ENCODE data around the gene GHRH.

Gene GHRH

GRCh38 chr20:37204056-37204455 lies 57.6 kb downstream of the GHRH start:
- peaks cover 35% of the 10 kb centered on the region for H3K36me3 ChIP-seq (ENCODE audit: control insufficient read depth, insufficient read depth, low read length)
- H3K9ac ChIP-seq (ENCODE audit: low read length) = no peak overlapping the region
- H3K27ac ChIP-seq (ENCODE audit: low read depth, low read length) = no peak overlapping the region
- H3K27me3 ChIP-seq (ENCODE audit: control insufficient read depth, insufficient read depth, low read length) = no peaks in the 10 kb centered on the region
- H3K4me1 ChIP-seq (ENCODE audit: control insufficient read depth, insufficient read depth, low read length) = peaks cover 3% of the 10 kb centered on the region
- no peak overlapping the region for H3K4me3 ChIP-seq (ENCODE audit: low read length)

- Histone ChIP-seq H3K4me3 (ENCODE audit: low read length) (no peak overlapping the region), H3K36me3 (ENCODE audit: control insufficient read depth, insufficient read depth, low read length) (peaks cover 39% of the 10 kb centered on the region), H3K27ac (ENCODE audit: low read depth, low read length) (peak overlapping the region; percentile 61)
These were observed 59.2 kb downstream of the GHRH start for GRCh38 chr20:37202267-37202943.

GRCh38 chr20:37201827-37202162 lies 59.8 kb downstream of the GHRH start:
- Histone ChIP-seq H3K36me3 (ENCODE audit: control insufficient read depth, insufficient read depth, low read length) (peaks cover 38% of the 10 kb centered on the region), H3K4me3 (ENCODE audit: low read length) (no peak overlapping the region), H3K4me1 (ENCODE audit: control insufficient read depth, insufficient read depth, low read length) (peaks cover 3% of the 10 kb centered on the region), H3K9ac (ENCODE audit: low read length) (no peak overlapping the region), H3K27ac (ENCODE audit: low read depth, low read length) (peak overlapping the region; percentile 61), H3K27me3 (ENCODE audit: control insufficient read depth, insufficient read depth, low read length) (no peaks in the 10 kb centered on the region)

More at GRCh38 chr20:37202267-37202943, 59.2 kb downstream of the GHRH start:
- H3K4me1 ChIP-seq (ENCODE audit: control insufficient read depth, insufficient read depth, low read length) = peaks cover 3% of the 10 kb centered on the region
- no peaks in the 10 kb centered on the region for H3K27me3 ChIP-seq (ENCODE audit: control insufficient read depth, insufficient read depth, low read length)
- no peak overlapping the region for H3K9ac ChIP-seq (ENCODE audit: low read length)
